Suprapubic skin (tissue), 4 donors: ENCODE data around the gene EMID1. TPM values are rescaled to one million over a fixed set of nuclear protein-coding genes. Genes with fewer than 3 reads are reported as not detected.

ENCODE experiments used
- DNase-seq, 2 donors: peaks; one replicate each; pipeline ENCODE4 v3.0.0-alpha.2; 2019; ENCODE audit warnings: low spot score in 2 of 2
- H3K27ac ChIP-seq: fragments of 200-600 bp; sonication (generic); one replicate; pipeline ENCODE4 v1.5.1; 2019
- H3K27me3 ChIP-seq: fragments of 200-600 bp; sonication (generic); one replicate; pipeline ENCODE4 v1.5.1; 2019
- H3K36me3 ChIP-seq: fragments of 200-600 bp; sonication (generic); one replicate; pipeline ENCODE4 v1.5.1; 2019
- H3K4me1 ChIP-seq: fragments of 200-600 bp; sonication (generic); one replicate; pipeline ENCODE4 v1.5.1; 2019
- H3K4me3 ChIP-seq: fragments of 200-600 bp; sonication (generic); one replicate; pipeline ENCODE4 v1.5.1; 2019; ENCODE audit warnings: mild to moderate bottlenecking
- H3K9me3 ChIP-seq: fragments of 200-600 bp; sonication (generic); one replicate; pipeline ENCODE4 v1.5.1; 2019
- CTCF ChIP-seq, 2 donors: fragments of 200-600 bp in 1 of 2; fragments of 450-650 bp in 1 of 2; sonication (generic) in 1 of 2; IDR thresholded peaks; one replicate each; pipeline ENCODE4 v1.5.1; 2016 to 2019; ENCODE audit warnings: antibody characterized with exemption in 2 of 2, mild to moderate bottlenecking in 1 of 2, moderate library complexity in 1 of 2
- EP300 ChIP-seq: sonication (generic); formaldehyde crosslinking; IDR thresholded peaks from one replicate; pipeline ENCODE4 v1.6.1; 2017; ENCODE audit warnings: antibody characterized with exemption
- POLR2A ChIP-seq, 2 donors: fragments of 450-650 bp; IDR thresholded peaks; one replicate each; pipeline ENCODE4 v1.6.1; 2017; ENCODE audit warnings: antibody characterized with exemption in 2 of 2, mild to moderate bottlenecking in 2 of 2, moderate library complexity in 2 of 2
- POLR2AphosphoS5 ChIP-seq, 3 donors: sonication (generic); formaldehyde crosslinking; IDR thresholded peaks; one replicate each; pipeline ENCODE4 v1.6.1; 2017; ENCODE audit warnings: antibody characterized with exemption in 3 of 3
- WGBS: methylation state at CpG from one replicate; pipeline ENCODE4 v1.1.5; 2018; 5-methylcytosine and 5-hydroxymethylcytosine counted together
- total RNA-seq, 4 donors: library from RNA; depleted of rRNA; stranded (reverse); fragments of >200 nt; gene quantifications; one replicate each; pipeline ENCODE4 v1.1.0, GENCODE V29; 2016

The EMID1 gene
- total RNA-seq, 4 donors from 2014 or later: 1.6 to 7.4 (median 2.9) TPM

- peak in 1 of 2 donors; percentile 13 for DNase-seq
- Histone ChIP-seq H3K9me3 (no peaks in the 10 kb centered on the region), H3K36me3 (no peaks in the 10 kb centered on the region), H3K27me3 (no peaks in the 10 kb centered on the region), H3K27ac (no peak overlapping the region), H3K4me3 (no peak overlapping the region), H3K4me1 (no peaks in the 10 kb centered on the region)
- 87% methylated on average over 13 of the region's 13 CpGs for WGBS
- TF ChIP-seq CTCF (IDR thresholded peaks at IDR 0.05): no peak
- no peak for TF ChIP-seq EP300
- no peak for TF ChIP-seq POLR2A (IDR thresholded peaks at IDR 0.05)
- no peak for TF ChIP-seq POLR2AphosphoS5 (IDR thresholded peaks at IDR 0.05)
These were observed 41.9 kb upstream of the EMID1 start for GRCh38 chr22:29163808-29164207.

- 74% methylated on average over 10 of the region's 11 CpGs for WGBS
- DNase-seq: peak in 1 of 2 donors; percentile 40
- no peaks in the 10 kb centered on the region for H3K27me3 ChIP-seq
- H3K4me3 ChIP-seq: no peak overlapping the region
- no peak overlapping the region for H3K27ac ChIP-seq
- H3K36me3 ChIP-seq: no peaks in the 10 kb centered on the region
- no peaks in the 10 kb centered on the region for H3K4me1 ChIP-seq
- TF ChIP-seq EP300 (no peak), POLR2A (IDR thresholded peaks at IDR 0.05) (no peak), POLR2AphosphoS5 (IDR thresholded peaks at IDR 0.05) (no peak), CTCF (IDR thresholded peaks at IDR 0.05) (no peak)
- no peaks in the 10 kb centered on the region for H3K9me3 ChIP-seq
These were observed 40.2 kb upstream of the EMID1 start for GRCh38 chr22:29165321-29166060.

GRCh38 chr22:29166180-29166579, 39.5 kb upstream of the EMID1 start:
- Histone ChIP-seq H3K27ac (no peak overlapping the region), H3K27me3 (no peaks in the 10 kb centered on the region), H3K36me3 (no peaks in the 10 kb centered on the region), H3K9me3 (no peaks in the 10 kb centered on the region), H3K4me1 (no peaks in the 10 kb centered on the region), H3K4me3 (no peak overlapping the region)
- TF ChIP-seq POLR2A (IDR thresholded peaks at IDR 0.05): no peak
- no peak for TF ChIP-seq POLR2AphosphoS5 (IDR thresholded peaks at IDR 0.05)
- no peak for TF ChIP-seq CTCF (IDR thresholded peaks at IDR 0.05)
- no peak for TF ChIP-seq EP300
- WGBS: 80% methylated on average over 6 of the region's 6 CpGs
- DNase-seq: peak in 1 of 2 donors; percentile 37

- DNase-seq: peak in 1 of 2 donors; percentile 25
- no peaks in the 10 kb centered on the region for H3K4me1 ChIP-seq
These were observed 38.4 kb upstream of the EMID1 start for GRCh38 chr22:29167032-29167911.

More at GRCh38 chr22:29167032-29167911, 38.4 kb upstream of the EMID1 start:
- Histone ChIP-seq H3K27me3 (no peaks in the 10 kb centered on the region), H3K4me3 (no peak overlapping the region), H3K27ac (no peak overlapping the region), H3K36me3 (no peaks in the 10 kb centered on the region), H3K9me3 (no peaks in the 10 kb centered on the region)
- WGBS: 81% methylated on average over 21 of the region's 22 CpGs
- no peak for TF ChIP-seq EP300
- no peak for TF ChIP-seq CTCF (IDR thresholded peaks at IDR 0.05)
- TF ChIP-seq POLR2A (IDR thresholded peaks at IDR 0.05): no peak
- no peak for TF ChIP-seq POLR2AphosphoS5 (IDR thresholded peaks at IDR 0.05)
